H1 (cell line): ENCODE results near the gene ROR1. TPM values are rescaled to one million over a fixed set of nuclear protein-coding genes. Genes with fewer than 3 reads are reported as not detected.

Experiments
- CTCF ChIA-PET: fragments of 300-600 bp; sonication (Branson Sonifier 250); formaldehyde crosslinking; loops from one replicate; lab custom pipeline; 2021; ENCODE audit not compliant: partially characterized antibody; lab: Charles Lee
- POLR2A ChIA-PET: fragments of 300-600 bp; sonication (Branson Sonifier 250); formaldehyde crosslinking; loops from one replicate; lab custom pipeline; 2021; ENCODE audit warnings: inconsistent platforms; ENCODE audit not compliant: partially characterized antibody; lab: Charles Lee
- DNase-seq, 2 experiments: peaks; one replicate each; pipeline versions ENCODE4 v3.0.0 to v3.0.0-alpha.2; 2010 to 2022; ENCODE audit warnings: low spot score in 2 of 2, low read depth in 1 of 2, mixed read lengths in 1 of 2
- FAIRE-seq: peaks from 2 replicates; lab custom pipeline; 2011; peaks lifted over from hg19 to GRCh38; lab: Jason Lieb, UNC
- H2AFZ ChIP-seq: 2 replicates; pipeline ENCODE4 v1.8.1; 2012; ENCODE audit warnings: low read length, inconsistent platforms
- H2AK5ac ChIP-seq: 2 replicates; pipeline ENCODE4 v1.6.1; 2013; ENCODE audit warnings: low read depth, low read length
- H2BK120ac ChIP-seq: replicated peaks from 2 replicates; pipeline ENCODE3; 2013; ENCODE audit warnings: low read depth, low read length, inconsistent platforms
- H2BK12ac ChIP-seq: 2 replicates; pipeline ENCODE4 v1.6.1; 2013; ENCODE audit warnings: low read depth, low read length
- H2BK15ac ChIP-seq: 2 replicates; pipeline ENCODE4 v1.6.1; 2013; ENCODE audit warnings: low read length
- H2BK20ac ChIP-seq: 2 replicates; pipeline ENCODE4 v1.6.1; 2013; ENCODE audit warnings: low read length
- H2BK5ac ChIP-seq: 2 replicates; pipeline ENCODE4 v1.6.1; 2013; ENCODE audit warnings: low read depth, low read length
- H3K14ac ChIP-seq: 2 replicates; pipeline ENCODE4 v1.6.1; 2013; ENCODE audit warnings: inconsistent platforms; ENCODE audit not compliant: insufficient read length
- H3K18ac ChIP-seq: 2 replicates; pipeline ENCODE4 v1.6.1; 2013; ENCODE audit warnings: low read length; ENCODE audit errors: extremely low read depth
- H3K23ac ChIP-seq: 2 replicates; pipeline ENCODE4 v1.6.1; 2013; ENCODE audit warnings: inconsistent platforms; ENCODE audit not compliant: insufficient read length
- H3K23me2 ChIP-seq: 2 replicates; pipeline ENCODE4 v1.6.1; 2013; ENCODE audit warnings: low read depth, low read length
- H3K27ac ChIP-seq: 2 replicates; pipeline ENCODE4 v1.6.1; 2011; ENCODE audit warnings: low read depth, low read length, inconsistent platforms
- H3K27me3 ChIP-seq, 4 experiments: replicated peaks in 1 of 4; 1 replicate in 1 of 4; 2 replicates in 3 of 4; pipeline versions ENCODE4 v1.6.1 to v1.8.1; 2011 to 2013; ENCODE audit warnings: low read length in 3 of 4, mild to moderate bottlenecking in 3 of 4, inconsistent platforms in 2 of 4, mixed read lengths in 2 of 4, moderate library complexity in 1 of 4; ENCODE audit not compliant: control insufficient read depth in 3 of 4, insufficient read depth in 3 of 4; ENCODE audit errors: extremely low read depth in 1 of 4
- H3K36me3 ChIP-seq, 4 experiments: 2 replicates each; pipeline versions ENCODE4 v1.6.1 to v1.8.1; 2011 to 2013; ENCODE audit warnings: mild to moderate bottlenecking in 4 of 4, low read length in 3 of 4, moderate library complexity in 2 of 4, control low read depth in 1 of 4, inconsistent platforms in 1 of 4; ENCODE audit not compliant: insufficient read depth in 4 of 4, control insufficient read depth in 2 of 4
- H3K4ac ChIP-seq: replicated peaks from 2 replicates; pipeline ENCODE3; 2013; ENCODE audit warnings: low read length, low read depth, mixed read lengths, inconsistent platforms; ENCODE audit not compliant: insufficient read length
- H3K4me1 ChIP-seq, 4 experiments: replicated peaks in 1 of 4; 1 replicate in 1 of 4; 2 replicates in 3 of 4; pipeline versions ENCODE4 v1.6.1 to v1.8.1; 2011 to 2013; ENCODE audit warnings: low read length in 3 of 4, inconsistent platforms in 2 of 4, mixed read lengths in 1 of 4; ENCODE audit not compliant: insufficient read depth in 4 of 4, control insufficient read depth in 3 of 4
- H3K4me2 ChIP-seq, 2 experiments: 2 replicates each; pipeline versions ENCODE4 v1.6.1 to v1.8.1; 2011 to 2013; ENCODE audit warnings: low read depth in 2 of 2, low read length in 2 of 2, control low read depth in 1 of 2, inconsistent platforms in 1 of 2, mild to moderate bottlenecking in 1 of 2; ENCODE audit not compliant: insufficient read depth in 1 of 2
- H3K4me3 ChIP-seq, 4 experiments: fragments of 200-600, 300-600 bp in 1 of 4; sonication (generic), shearing (Covaris generic), sonication (Bioruptor Twin) in 1 of 4; 2 replicates each; pipeline versions ENCODE4 v1.5.1 to v1.8.1; 2011 to 2016; ENCODE audit warnings: low read length in 4 of 4, low read depth in 3 of 4, control low read depth in 2 of 4, inconsistent platforms in 2 of 4, mild to moderate bottlenecking in 2 of 4, mixed read lengths in 1 of 4, moderate library complexity in 1 of 4; ENCODE audit not compliant: insufficient read depth in 2 of 4; ENCODE audit errors: extremely low read depth in 1 of 4
- H3K56ac ChIP-seq: replicated peaks from 2 replicates; pipeline ENCODE3; 2013; ENCODE audit warnings: low read depth, mild to moderate bottlenecking, mixed read lengths, low read length, inconsistent platforms; ENCODE audit not compliant: insufficient read length
- H3K79me1 ChIP-seq: 2 replicates; pipeline ENCODE4 v1.6.1; 2013; ENCODE audit warnings: low read depth, low read length, control low read depth
- H3K79me2 ChIP-seq, 2 experiments: 2 replicates each; pipeline versions ENCODE4 v1.6.1 to v1.8.1; 2012 to 2013; ENCODE audit warnings: low read length in 2 of 2, mild to moderate bottlenecking in 2 of 2, inconsistent platforms in 1 of 2; ENCODE audit not compliant: insufficient read depth in 2 of 2, control insufficient read depth in 1 of 2
- H3K9ac ChIP-seq, 4 experiments: replicated peaks in 1 of 4; 1 replicate in 1 of 4; 2 replicates in 3 of 4; pipeline versions ENCODE4 v1.6.1 to v1.8.1; 2011 to 2013; ENCODE audit warnings: low read depth in 3 of 4, low read length in 3 of 4, control low read depth in 2 of 4, mild to moderate bottlenecking in 2 of 4, moderate library complexity in 2 of 4, inconsistent platforms in 1 of 4; ENCODE audit errors: extremely low read depth in 1 of 4
- H3K9me3 ChIP-seq, 2 experiments: 2 replicates each; pipeline versions ENCODE4 v1.6.1 to v1.8.1; 2012 to 2013; ENCODE audit warnings: mild to moderate bottlenecking in 2 of 2, moderate library complexity in 2 of 2, control low read depth in 1 of 2, inconsistent platforms in 1 of 2, low read depth in 1 of 2, low read length in 1 of 2, mixed read lengths in 1 of 2; ENCODE audit not compliant: insufficient read depth in 2 of 2
- H4K20me1 ChIP-seq, 2 experiments: replicated peaks in 1 of 2; 2 replicates each; pipeline versions ENCODE3 to v1.8.1; 2011 to 2013; ENCODE audit warnings: inconsistent platforms in 2 of 2, low read length in 2 of 2, mild to moderate bottlenecking in 1 of 2; ENCODE audit not compliant: insufficient read depth in 2 of 2, control insufficient read depth in 1 of 2
- H4K5ac ChIP-seq: 2 replicates; pipeline ENCODE4 v1.6.1; 2013; ENCODE audit warnings: low read length, low read depth, mixed read lengths, inconsistent platforms; ENCODE audit not compliant: insufficient read length
- H4K8ac ChIP-seq: 2 replicates; pipeline ENCODE4 v1.8.0; 2013; ENCODE audit warnings: mild to moderate bottlenecking, moderate library complexity, low read length, inconsistent platforms; ENCODE audit not compliant: insufficient read depth; ENCODE audit errors: extremely low read depth
- H4K91ac ChIP-seq: replicated peaks from 2 replicates; pipeline ENCODE3; 2013; ENCODE audit warnings: low read length, mixed read lengths, inconsistent platforms; ENCODE audit not compliant: insufficient read length
- BACH1 ChIP-seq: IDR thresholded peaks from 2 replicates; pipeline ENCODE4 v1.6.1; 2012; ENCODE audit warnings: low read length, improper control_type of control experiment
- E2F6 ChIP-seq: IDR thresholded peaks from 2 replicates; pipeline ENCODE4 v1.6.1; 2012; ENCODE audit warnings: inconsistent platforms
- EGR1 ChIP-seq: IDR thresholded peaks from 2 replicates; pipeline ENCODE4 v1.6.1; 2011; ENCODE audit warnings: low read depth, low read length, borderline replicate concordance
- FOSL1 ChIP-seq: IDR thresholded peaks from 2 replicates; pipeline ENCODE4 v1.6.1; 2011; ENCODE audit warnings: mild to moderate bottlenecking, low read depth, low read length, moderate library complexity; ENCODE audit not compliant: insufficient read depth
- NANOG ChIP-seq: IDR thresholded peaks from 2 replicates; pipeline ENCODE4 v1.6.1; 2011; ENCODE audit warnings: low read length, low read depth, mild to moderate bottlenecking, inconsistent platforms; ENCODE audit not compliant: insufficient read depth, poor library complexity, severe bottlenecking
- TEAD4 ChIP-seq: IDR thresholded peaks from 2 replicates; pipeline ENCODE4 v1.6.1; 2012; ENCODE audit warnings: low read depth, low read length, inconsistent platforms, mixed read lengths
- WGBS, 2 experiments: shearing (Covaris generic) in 1 of 2; methylation state at CpG; one replicate each; pipeline versions ENCODE4 v1.1.6 to v1.1.7; 2013 to 2015; ENCODE audit warnings: low lambda C conversion rate in 2 of 2, mixed read lengths in 2 of 2, inconsistent platforms in 1 of 2, low coverage in 1 of 2, missing lambda C conversion rate in 1 of 2; ENCODE audit not compliant: insufficient replicate concordance in 2 of 2, insufficient coverage in 1 of 2, insufficient read length in 1 of 2; ENCODE audit errors: extremely low coverage in 1 of 2, missing lambda C conversion rate in 1 of 2; 5-methylcytosine and 5-hydroxymethylcytosine counted together
- polyA plus RNA-seq, 7 experiments: library from polyadenylated mRNA; depleted of rRNA in 3 of 7; stranded (reverse) in 5 of 7; unstranded in 2 of 7; fragments of >200 nt in 5 of 7; fragments of 200-250 nt in 2 of 7; gene quantifications; 1 replicate in 5 of 7; 2 replicates in 1 of 7; 4 replicates in 1 of 7; pipeline versions ENCODE4 v1.2.1 to v1.2.3, GENCODE V29; 2011 to 2013; ENCODE audit warnings: missing spikeins in 2 of 7, mixed read lengths in 2 of 7
- total RNA-seq: library from RNA; stranded (reverse); fragmentation: NEBNext Ultra II Directional; extraction: Animal tissue kit (Norgen Biotek cat#: 25700); gene quantifications from 2 replicates; pipeline ENCODE4 v1.2.1, GENCODE V29; 2021

ROR1 gene
- total and polyA plus RNA-seq, 2 of the 8 experiments (the other 6 are each of a cell fraction or from before 2014, with no cell fraction given): 33.6 to 73.6 TPM

- Histone ChIP-seq H4K8ac (no peak overlapping the region), H3K4me3 (no peak overlapping the region), H3K79me1 (peaks cover 20% of the 10 kb centered on the region), H3K79me2 (peaks cover 0 to 83% of the 10 kb centered on the region in 2 experiments; a peak in 3 of 4 replicates), H3K56ac (no peak overlapping the region), H3K14ac (no peak overlapping the region), H2BK15ac (no peak overlapping the region), H4K20me1 (peaks cover 4 to 5% of the 10 kb centered on the region in 2 experiments), H4K5ac (no peak overlapping the region), H3K18ac (no peak overlapping the region), H3K23ac (no peak overlapping the region), H3K27ac (no peak overlapping the region), H3K4me2 (no peak overlapping the region), H4K91ac (no peak overlapping the region), H3K9ac (no peak overlapping the region), H3K9me3 (no peaks in the 10 kb centered on the region), H3K4me1 (peaks cover 4 to 24% (median 11%) of the 10 kb centered on the region in 4 experiments; a peak in 5 of 7 replicates), H2BK20ac (no peak overlapping the region), H2BK12ac (no peak overlapping the region), H2AK5ac (no peak overlapping the region), H2BK120ac (no peak overlapping the region), H2AFZ (no peak overlapping the region), H3K23me2 (no peaks in the 10 kb centered on the region), H3K4ac (no peak overlapping the region), H3K27me3 (no peaks in the 10 kb centered on the region), H3K36me3 (no peaks in the 10 kb centered on the region), H2BK5ac (no peak overlapping the region)
- 86% methylated on average over 5 of the region's 5 CpGs; no CpG with 5 or more reads in 1 of the 2 experiments for WGBS, 2 experiments
- ChIA-PET CTCF (interaction anchor here (0.6 to 6.9 kb wide), 20 partner anchors 8 to 321 kb away, joined by 3 to 74 read pairs (median 3); no protein-coding TSS in a partner anchor), POLR2A (interaction anchor here (1.2 to 2.3 kb wide), 4 partner anchors 13 to 217 kb away, joined by 3 to 7 read pairs (median 4); no protein-coding TSS in a partner anchor)
- TF ChIP-seq BACH1: no peak
- no peak for TF ChIP-seq NANOG
- no peak for TF ChIP-seq E2F6
- TF ChIP-seq EGR1: no peak
- no peak for TF ChIP-seq TEAD4
- no peak for TF ChIP-seq FOSL1
- FAIRE-seq (no peak), DNase-seq (no peak)
These were observed 147.5 kb downstream of the ROR1 start for GRCh38 chr1:63921359-63921758.
